IMR-90 (cell line): ENCODE measurements around the gene MYO1G. TPM values are rescaled to one million over a fixed set of nuclear protein-coding genes. Genes with fewer than 3 reads are reported as not detected.

ENCODE experiments used
- ATAC-seq: fragments of 200-7000 bp; cut with Tn5 transposase; 2 replicates; pipeline ENCODE4 v1.9.1; 2020; ENCODE audit warnings: low read depth, mild to moderate bottlenecking, moderate library complexity
- BruUV-seq: library from RNA; stranded (reverse); fragments of 400-500 nt; replicated peaks from 2 replicates; lab custom pipeline; 2021; lab: Mats Ljungman, UMichigan
- CTCF ChIA-PET: fragments of 300-600 bp; formaldehyde crosslinking; extraction: SDS; loops from one replicate; lab custom pipeline; 2021; ENCODE audit warnings: antibody characterized with exemption; lab: Yijun Ruan, JAX
- POLR2A ChIA-PET: fragments of 300-600 bp; sonication (Branson Sonifier 250); formaldehyde crosslinking; loops from one replicate; lab custom pipeline; 2022; ENCODE audit warnings: antibody characterized with exemption; ENCODE audit not compliant: unreplicated experiment; lab: Charles Lee
- DNase-seq: peaks from one replicate; pipeline ENCODE4 v3.0.0; 2013
- H2AFZ ChIP-seq: replicated peaks from 2 replicates; pipeline ENCODE3; 2013; ENCODE audit warnings: low read length, mild to moderate bottlenecking; ENCODE audit not compliant: poor library complexity
- H2AK5ac ChIP-seq: 2 replicates; pipeline ENCODE4 v1.6.1; 2013; ENCODE audit warnings: low read depth, low read length, inconsistent platforms
- H2AK9ac ChIP-seq: replicated peaks from 2 replicates; pipeline ENCODE3; 2013; ENCODE audit warnings: mild to moderate bottlenecking, low read depth, low read length, moderate library complexity; ENCODE audit not compliant: poor library complexity
- H2BK120ac ChIP-seq: 2 replicates; pipeline ENCODE4 v1.6.1; 2013; ENCODE audit warnings: low read depth, low read length, inconsistent platforms
- H2BK15ac ChIP-seq: 3 replicates; pipeline ENCODE4 v1.6.1; 2013; ENCODE audit warnings: low read depth, low read length, inconsistent platforms
- H2BK20ac ChIP-seq: 2 replicates; pipeline ENCODE4 v1.6.1; 2013; ENCODE audit warnings: low read depth, mild to moderate bottlenecking, inconsistent platforms, low read length, moderate library complexity
- H2BK5ac ChIP-seq: 2 replicates; pipeline ENCODE4 v1.6.1; 2013; ENCODE audit warnings: mild to moderate bottlenecking, low read depth, low read length, inconsistent platforms; ENCODE audit not compliant: poor library complexity, severe bottlenecking
- H3K14ac ChIP-seq: replicated peaks from 2 replicates; pipeline ENCODE4 v1.6.1; 2013; ENCODE audit warnings: low read depth, low read length, inconsistent platforms
- H3K18ac ChIP-seq: 2 replicates; pipeline ENCODE4 v1.6.1; 2013; ENCODE audit warnings: low read depth, low read length, control low read depth
- H3K23ac ChIP-seq: 2 replicates; pipeline ENCODE4 v1.6.1; 2013; ENCODE audit warnings: low read depth, low read length, inconsistent platforms
- H3K27ac ChIP-seq: 2 replicates; pipeline ENCODE4 v1.5.1; 2013; ENCODE audit warnings: mild to moderate bottlenecking, control low read depth, low read length; ENCODE audit not compliant: insufficient read depth
- H3K27me3 ChIP-seq: 2 replicates; pipeline ENCODE4 v1.6.1; 2013; ENCODE audit warnings: low read length; ENCODE audit not compliant: control insufficient read depth, insufficient read depth
- H3K36me3 ChIP-seq: 2 replicates; pipeline ENCODE4 v1.6.1; 2013; ENCODE audit warnings: low read length, mixed read lengths; ENCODE audit not compliant: control insufficient read depth, insufficient read depth
- H3K4ac ChIP-seq: 2 replicates; pipeline ENCODE4 v1.6.1; 2013; ENCODE audit warnings: low read depth, low read length, inconsistent platforms
- H3K4me1 ChIP-seq: 2 replicates; pipeline ENCODE4 v1.6.1; 2013; ENCODE audit warnings: low read length, mixed read lengths; ENCODE audit not compliant: control insufficient read depth, insufficient read depth
- H3K4me2 ChIP-seq: 2 replicates; pipeline ENCODE4 v1.6.1; 2013; ENCODE audit warnings: low read depth, mild to moderate bottlenecking, control low read depth, low read length, moderate library complexity
- H3K4me3 ChIP-seq: 2 replicates; pipeline ENCODE4 v1.5.1; 2013; ENCODE audit warnings: low read depth, mild to moderate bottlenecking, control low read depth, low read length, moderate library complexity; ENCODE audit not compliant: insufficient read depth
- H3K56ac ChIP-seq: 2 replicates; pipeline ENCODE4 v1.6.1; 2013; ENCODE audit warnings: low read length, inconsistent platforms; ENCODE audit not compliant: insufficient read depth; ENCODE audit errors: extremely low read depth
- H3K79me1 ChIP-seq, 2 experiments: 2 replicates each; pipeline ENCODE4 v1.6.1; 2013; ENCODE audit warnings: low read length in 2 of 2, inconsistent platforms in 1 of 2, low read depth in 1 of 2
- H3K9ac ChIP-seq: 2 replicates; pipeline ENCODE4 v1.6.1; 2013; ENCODE audit warnings: low read depth, low read length, control low read depth
- H3K9me1 ChIP-seq: 2 replicates; pipeline ENCODE4 v1.6.1; 2013; ENCODE audit warnings: low read length, inconsistent platforms; ENCODE audit not compliant: insufficient read depth
- H3K9me3 ChIP-seq: 2 replicates; pipeline ENCODE4 v1.6.1; 2013; ENCODE audit warnings: low read length; ENCODE audit not compliant: control insufficient read depth, insufficient read depth
- H4K20me1 ChIP-seq: 2 replicates; pipeline ENCODE4 v1.6.1; 2013; ENCODE audit warnings: low read length, inconsistent platforms; ENCODE audit not compliant: insufficient read depth
- H4K5ac ChIP-seq: 2 replicates; pipeline ENCODE4 v1.6.1; 2013; ENCODE audit warnings: mild to moderate bottlenecking, low read depth, low read length, control low read depth
- H4K8ac ChIP-seq, 2 experiments: 2 replicates each; pipeline ENCODE4 v1.6.1; 2013; ENCODE audit warnings: low read depth in 2 of 2, low read length in 2 of 2, control low read depth in 1 of 2, inconsistent platforms in 1 of 2
- H4K91ac ChIP-seq: 2 replicates; pipeline ENCODE4 v1.6.1; 2013; ENCODE audit warnings: low read depth, low read length, inconsistent platforms; ENCODE audit not compliant: insufficient read depth
- BHLHE40 ChIP-seq: fragments of 150-350 bp; IDR thresholded peaks from 2 replicates; pipeline ENCODE4 v1.6.1; 2016; ENCODE audit warnings: mild to moderate bottlenecking, low read depth, low read length
- CEBPB ChIP-seq: IDR thresholded peaks from 2 replicates; pipeline ENCODE4 v1.6.1; 2012; ENCODE audit warnings: low read depth, low read length, improper control_type of control experiment
- CHD1 ChIP-seq: IDR thresholded peaks from 2 replicates; pipeline ENCODE4 v1.6.1; 2012; ENCODE audit warnings: low read depth, low read length, improper control_type of control experiment
- CTCF ChIP-seq: conservative IDR thresholded peaks from 2 replicates; pipeline ENCODE4 v1.5.1; 2012; ENCODE audit warnings: mild to moderate bottlenecking, low read depth, low read length, improper control_type of control experiment
- ELK1 ChIP-seq: fragments of 150-350 bp; IDR thresholded peaks from 2 replicates; pipeline ENCODE4 v1.6.1; 2016; ENCODE audit warnings: low read depth, mild to moderate bottlenecking, low read length, moderate library complexity, borderline replicate concordance
- FOS ChIP-seq: fragments of 150-350 bp; IDR thresholded peaks from 2 replicates; pipeline ENCODE4 v1.6.1; 2016; ENCODE audit warnings: low read depth, low read length
- MAFK ChIP-seq: IDR thresholded peaks from 2 replicates; pipeline ENCODE4 v1.6.1; 2012; ENCODE audit warnings: low read depth, low read length, improper control_type of control experiment
- MAZ ChIP-seq: IDR thresholded peaks from 2 replicates; pipeline ENCODE4 v1.6.1; 2012; ENCODE audit warnings: low read depth, mild to moderate bottlenecking, low read length, improper control_type of control experiment, moderate library complexity, borderline replicate concordance
- MXI1 ChIP-seq: IDR thresholded peaks from 2 replicates; pipeline ENCODE4 v1.6.1; 2012; ENCODE audit warnings: low read depth, mild to moderate bottlenecking, low read length, moderate library complexity, borderline replicate concordance
- NFE2L2 ChIP-seq: fragments of 150-350 bp; IDR thresholded peaks from 2 replicates; pipeline ENCODE4 v1.6.1; 2016; ENCODE audit warnings: low read depth, mild to moderate bottlenecking, low read length
- POLR2A ChIP-seq: IDR thresholded peaks from 2 replicates; pipeline ENCODE4 v1.6.1; 2012; ENCODE audit warnings: mild to moderate bottlenecking, low read depth, low read length
- RAD21 ChIP-seq: IDR thresholded peaks from 2 replicates; pipeline ENCODE4 v1.6.1; 2012; ENCODE audit warnings: low read length, improper control_type of control experiment
- RCOR1 ChIP-seq: IDR thresholded peaks from 2 replicates; pipeline ENCODE4 v1.6.1; 2012; ENCODE audit warnings: mild to moderate bottlenecking, low read length, improper control_type of control experiment; ENCODE audit not compliant: insufficient replicate concordance
- RFX5 ChIP-seq: IDR thresholded peaks from 2 replicates; pipeline ENCODE4 v1.8.0; 2012; ENCODE audit warnings: low read depth, mild to moderate bottlenecking, low read length, moderate library complexity
- SMC3 ChIP-seq: fragments of 150-350 bp; IDR thresholded peaks from 2 replicates; pipeline ENCODE4 v1.6.1; 2016; ENCODE audit warnings: low read depth, mild to moderate bottlenecking, antibody characterized with exemption, low read length, moderate library complexity
- USF2 ChIP-seq: fragments of 150-350 bp; IDR thresholded peaks from 2 replicates; pipeline ENCODE4 v1.6.1; 2017; ENCODE audit warnings: mild to moderate bottlenecking, antibody characterized with exemption, low read length, low read depth
- WGBS, 2 experiments: methylation state at CpG; one replicate each; pipeline versions ENCODE4 v1.1.5 to v1.1.7; 2013; ENCODE audit warnings: missing lambda C conversion rate in 2 of 2; ENCODE audit not compliant: insufficient read length in 1 of 2; ENCODE audit errors: extremely low coverage in 2 of 2; 5-methylcytosine and 5-hydroxymethylcytosine counted together
- dilution Hi-C: fragments of 300-500 bp; cut with HindIII; formaldehyde crosslinking; loops from one replicate; pipeline ENCODE4 v1.14.3; 2018; ENCODE audit warnings: low sequenced_read_pairs; ENCODE audit not compliant: unreplicated experiment
- in situ Hi-C: fragments of 300-500 bp; cut with MboI; formaldehyde crosslinking; loops from 3 replicates; pipeline ENCODE4 v1.14.3; 2019; ENCODE audit warnings: low sequenced_read_pairs, inconsistent platforms, mixed read lengths
- intact Hi-C: fragments of 100-400 bp; cut with micrococcal nuclease; formaldehyde crosslinking; loops from 2 replicates; pipeline ENCODE4 v1.10.0; 2022
- polyA plus RNA-seq, 3 experiments: library from polyadenylated mRNA; depleted of rRNA; stranded (reverse); fragments of >200 nt; gene quantifications; 2 replicates each; pipeline ENCODE4 v1.2.3, GENCODE V29; 2012; ENCODE audit warnings: low replicate concordance in 1 of 3
- total RNA-seq: library from RNA; depleted of rRNA; stranded (reverse); fragments of >200 nt; gene quantifications from 2 replicates; pipeline ENCODE4 v1.2.3, GENCODE V29; 2012

MYO1G gene
- total and polyA plus RNA-seq, 2 of the 4 experiments (the other 2 are of a cell fraction): under 0.01 to 0.02 TPM

- no peak overlapping the region for H3K23ac ChIP-seq
- no peaks in the 10 kb centered on the region for H4K20me1 ChIP-seq
- no peak overlapping the region for H2BK20ac ChIP-seq
- H3K4me2 ChIP-seq: no peak overlapping the region
- BruUV-seq: no TSS peak
- H2AK9ac ChIP-seq: no peak overlapping the region
- H4K8ac ChIP-seq: no peak overlapping the region
- dilution Hi-C loops (no loop called here), intact Hi-C loops (no loop called here), in situ Hi-C loops (no loop called here)
- WGBS, 2 experiments: 89% methylated on average over 5 of the region's 7 CpGs; no CpG with 5 or more reads in 1 of the 2 experiments
- H3K56ac ChIP-seq: no peak overlapping the region
- no peak overlapping the region for H2BK15ac ChIP-seq
- H3K36me3 ChIP-seq: 0 out of 2 replicates have a peak, but pooled peaks cover 2% of the 10 kb centered on the region
- H3K9ac ChIP-seq: no peak overlapping the region
- no peak overlapping the region for H3K27ac ChIP-seq
- no peak overlapping the region for H2AK5ac ChIP-seq
- DNase-seq (no peak), ATAC-seq (no peak)
- H4K91ac ChIP-seq: no peak overlapping the region
- H3K4me1 ChIP-seq: peaks cover under 1% of the 10 kb centered on the region; the same call in 1 of the 2 replicates
- H3K18ac ChIP-seq: no peak overlapping the region
- no peak overlapping the region for H2AFZ ChIP-seq
- peaks cover 7% of the 10 kb centered on the region; the same call in 1 of the 2 replicates for H3K27me3 ChIP-seq
- no peak overlapping the region for H2BK120ac ChIP-seq
- POLR2A ChIA-PET: no interaction called here
- TF ChIP-seq RAD21: no peak
- TF ChIP-seq FOS: no peak
- no peak for TF ChIP-seq RCOR1
- TF ChIP-seq CTCF: no peak
- TF ChIP-seq POLR2A: no peak
- no peak for TF ChIP-seq ELK1
- no peak for TF ChIP-seq BHLHE40
- TF ChIP-seq CEBPB: no peak
- no peak for TF ChIP-seq MAZ
- no peak for TF ChIP-seq NFE2L2
- TF ChIP-seq USF2: no peak
- no peak for TF ChIP-seq MAFK
- no peak for TF ChIP-seq SMC3
- no peak for TF ChIP-seq MXI1
- TF ChIP-seq RFX5: no peak
- no peak for TF ChIP-seq CHD1
- H3K4ac ChIP-seq: no peak overlapping the region
- H3K9me1 ChIP-seq: peaks cover 4% of the 10 kb centered on the region; the same call in 1 of the 2 replicates
- H3K9me3 ChIP-seq: no peaks in the 10 kb centered on the region
- H3K79me1 ChIP-seq: no peaks in the 10 kb centered on the region; a peak in 1 of 4 replicates
- H3K4me3 ChIP-seq: no peak overlapping the region
- no peak overlapping the region for H2BK5ac ChIP-seq
- H3K14ac ChIP-seq: no peak overlapping the region; the same call in 1 of the 2 replicates
- no peak overlapping the region for H4K5ac ChIP-seq
- CTCF ChIA-PET: interaction anchor here (3.2 kb wide), 1 partner anchor 162 kb away, joined by 31 read pairs; no protein-coding TSS in a partner anchor
Observed at GRCh38 chr7:44974549-44974948, 4.3 kb downstream of the MYO1G start.
